Caco-2 (cell line): ENCODE data around the gene HSD3B1. TPM values are rescaled to one million over a fixed set of nuclear protein-coding genes. Genes with fewer than 3 reads are reported as not detected.

Experiments
- BruUV-seq: library from RNA; stranded (reverse); fragments of 400-500 nt; replicated peaks from 2 replicates; lab custom pipeline; 2021; lab: Mats Ljungman, UMichigan
- CTCF ChIA-PET: fragments of 300-600 bp; sonication (Branson Sonifier 250); formaldehyde crosslinking; loops from one replicate; lab custom pipeline; 2022; ENCODE audit warnings: antibody characterized with exemption; lab: Charles Lee
- POLR2A ChIA-PET: fragments of 300-600 bp; sonication (Branson Sonifier 250); formaldehyde crosslinking; loops from one replicate; lab custom pipeline; 2022; ENCODE audit warnings: antibody characterized with exemption; lab: Charles Lee
- DNase-seq, 2 experiments: peaks; one replicate each; pipeline versions ENCODE4 v3.0.0 to v3.0.0-alpha.2; 2020 to 2022
- H3K27me3 ChIP-seq: replicated peaks from 2 replicates; pipeline ENCODE4 v1.6.0; 2011; ENCODE audit warnings: low read length; ENCODE audit not compliant: control insufficient read depth, insufficient read depth
- H3K36me3 ChIP-seq: 2 replicates; pipeline ENCODE4 v1.5.1; 2011; ENCODE audit warnings: low read length; ENCODE audit not compliant: control insufficient read depth, insufficient read depth
- H3K4me1 ChIP-seq: fragments of 250-450 bp; sonication (Bioruptor Pico); 2 replicates; pipeline ENCODE4 v1.5.1; 2020; ENCODE audit warnings: mild to moderate bottlenecking
- H3K4me3 ChIP-seq: 2 replicates; pipeline ENCODE4 v1.5.1; 2011; ENCODE audit warnings: low read depth, mild to moderate bottlenecking, control low read depth, low read length
- H3K9me3 ChIP-seq: fragments of 250-450 bp; sonication (Bioruptor Pico); 2 replicates; pipeline ENCODE4 v1.5.1; 2020; ENCODE audit warnings: mild to moderate bottlenecking, moderate library complexity
- H3K27ac Mint-ChIP-seq: one replicate; pipeline ENCODE4 v1.8.0; 2022; ENCODE audit warnings: mixed read lengths; ENCODE audit not compliant: unreplicated experiment
- H3K27me3 Mint-ChIP-seq: one replicate; pipeline ENCODE4 v1.8.0; 2022; ENCODE audit warnings: mixed read lengths; ENCODE audit not compliant: insufficient read depth, unreplicated experiment
- H3K36me3 Mint-ChIP-seq: one replicate; pipeline ENCODE4 v1.8.0; 2022; ENCODE audit warnings: mild to moderate bottlenecking, mixed read lengths; ENCODE audit not compliant: insufficient read depth, unreplicated experiment
- H3K4me1 Mint-ChIP-seq: one replicate; pipeline ENCODE4 v1.8.0; 2022; ENCODE audit warnings: low read depth, mixed read lengths; ENCODE audit not compliant: unreplicated experiment
- H3K4me3 Mint-ChIP-seq: one replicate; pipeline ENCODE4 v1.8.0; 2022; ENCODE audit warnings: mild to moderate bottlenecking, moderate library complexity, mixed read lengths; ENCODE audit not compliant: unreplicated experiment
- H3K9me3 Mint-ChIP-seq: one replicate; pipeline ENCODE4 v1.8.0; 2022; ENCODE audit warnings: mixed read lengths; ENCODE audit not compliant: unreplicated experiment
- intact Hi-C: fragments of 100-400 bp; cut with micrococcal nuclease; formaldehyde crosslinking; loops from one replicate; pipeline ENCODE4 v1.10.0; 2022; ENCODE audit not compliant: unreplicated experiment
- total RNA-seq: library from RNA; stranded (reverse); gene quantifications from 2 replicates; pipeline ENCODE4 v1.2.3, GENCODE V29; 2022
- TF ChIP-seq, protein P1 (sequence below), 2 experiments: fragments of 200-600 bp in 1 of 2; IDR thresholded peaks; 1 replicate in 1 of 2; 2 replicates in 1 of 2; pipeline versions ENCODE4 v1.5.1 to v1.8.0; 2011 to 2022; ENCODE audit warnings: antibody characterized with exemption in 1 of 2, control low read depth in 1 of 2, inconsistent platforms in 1 of 2, low read depth in 1 of 2, low read length in 1 of 2, mild to moderate bottlenecking in 1 of 2, moderate library complexity in 1 of 2; ENCODE audit not compliant: insufficient read depth in 1 of 2, severe bottlenecking in 1 of 2, unreplicated experiment in 1 of 2

The HSD3B1 gene
- total RNA-seq, 1 experiment from 2014 or later, result 38.0 TPM

DNA sequence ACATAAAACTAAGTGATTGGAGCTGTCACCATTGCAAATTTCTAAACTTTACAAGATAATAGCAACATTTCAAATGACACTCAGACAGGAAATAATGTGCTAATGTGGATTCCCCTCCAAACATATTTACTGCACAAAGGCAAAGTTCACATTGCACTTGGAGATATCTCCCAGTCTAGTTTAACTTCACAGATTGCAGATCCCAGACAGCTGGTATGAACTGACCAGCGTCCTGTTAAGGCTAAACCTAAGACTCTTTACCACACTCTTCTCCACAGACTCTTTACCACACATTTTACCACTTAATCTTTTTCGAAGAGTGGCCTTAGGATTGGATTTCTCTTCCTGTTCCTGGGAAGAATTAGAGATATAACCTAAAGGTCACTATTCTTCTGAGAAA lies 40.6 kb upstream of the HSD3B1 start:
- H3K27me3 ChIP-seq, result no peaks in the 10 kb centered on the region
- peaks cover 15% of the 10 kb centered on the region for H3K4me1 ChIP-seq
- H3K36me3 Mint-ChIP-seq, result no peaks in the 10 kb centered on the region
- no peak overlapping the region for H3K27ac Mint-ChIP-seq
- no peak for DNase-seq
- TF ChIP-seq, protein P1, sequence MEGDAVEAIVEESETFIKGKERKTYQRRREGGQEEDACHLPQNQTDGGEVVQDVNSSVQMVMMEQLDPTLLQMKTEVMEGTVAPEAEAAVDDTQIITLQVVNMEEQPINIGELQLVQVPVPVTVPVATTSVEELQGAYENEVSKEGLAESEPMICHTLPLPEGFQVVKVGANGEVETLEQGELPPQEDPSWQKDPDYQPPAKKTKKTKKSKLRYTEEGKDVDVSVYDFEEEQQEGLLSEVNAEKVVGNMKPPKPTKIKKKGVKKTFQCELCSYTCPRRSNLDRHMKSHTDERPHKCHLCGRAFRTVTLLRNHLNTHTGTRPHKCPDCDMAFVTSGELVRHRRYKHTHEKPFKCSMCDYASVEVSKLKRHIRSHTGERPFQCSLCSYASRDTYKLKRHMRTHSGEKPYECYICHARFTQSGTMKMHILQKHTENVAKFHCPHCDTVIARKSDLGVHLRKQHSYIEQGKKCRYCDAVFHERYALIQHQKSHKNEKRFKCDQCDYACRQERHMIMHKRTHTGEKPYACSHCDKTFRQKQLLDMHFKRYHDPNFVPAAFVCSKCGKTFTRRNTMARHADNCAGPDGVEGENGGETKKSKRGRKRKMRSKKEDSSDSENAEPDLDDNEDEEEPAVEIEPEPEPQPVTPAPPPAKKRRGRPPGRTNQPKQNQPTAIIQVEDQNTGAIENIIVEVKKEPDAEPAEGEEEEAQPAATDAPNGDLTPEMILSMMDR (IDR thresholded peaks at IDR 0.05; ENCODE audit: insufficient read depth in 1 of 2, low read depth in 1 of 2, low read length in 1 of 2, severe bottlenecking in 1 of 2, unreplicated experiment in 1 of 2), result no peak
- intact Hi-C loops, result no loop called here
- H3K9me3 Mint-ChIP-seq, result no peaks in the 10 kb centered on the region
- no TSS peak for BruUV-seq
- H3K4me1 Mint-ChIP-seq, result peaks cover 17% of the 10 kb centered on the region
- H3K9me3 ChIP-seq, result no peaks in the 10 kb centered on the region
- CTCF ChIA-PET, result no interaction called here
- H3K36me3 ChIP-seq, result no peaks in the 10 kb centered on the region
- POLR2A ChIA-PET, result no interaction called here
- H3K4me3 Mint-ChIP-seq, result no peak overlapping the region
- no peak overlapping the region for H3K4me3 ChIP-seq
- H3K27me3 Mint-ChIP-seq, result no peaks in the 10 kb centered on the region

DNA sequence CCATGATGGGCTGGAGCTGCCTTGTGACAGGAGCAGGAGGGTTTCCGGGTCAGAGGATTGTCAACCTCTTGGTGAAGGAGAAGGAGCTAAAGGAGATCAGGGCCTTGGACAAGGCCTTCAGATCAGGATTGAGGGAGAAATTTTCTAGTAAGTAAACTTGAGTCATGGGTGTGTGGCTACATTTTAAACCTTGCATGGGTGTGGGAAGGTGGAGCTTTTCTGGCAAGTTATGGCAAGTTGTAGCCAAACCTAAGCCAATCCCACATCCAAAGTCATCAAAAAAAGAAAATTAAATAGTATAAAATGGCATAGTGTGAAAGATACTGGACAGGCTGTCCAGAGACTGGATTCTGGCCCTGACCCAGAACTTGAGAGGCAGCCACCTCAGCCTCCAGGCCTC lies 39.8 kb upstream of the HSD3B1 start:
- Mint-ChIP-seq H3K36me3 (no peaks in the 10 kb centered on the region), H3K9me3 (no peaks in the 10 kb centered on the region), H3K4me3 (no peak overlapping the region), H3K4me1 (peaks cover 17% of the 10 kb centered on the region), H3K27me3 (no peaks in the 10 kb centered on the region), H3K27ac (no peak overlapping the region)
- H3K27me3 ChIP-seq, result no peaks in the 10 kb centered on the region
- POLR2A ChIA-PET, result no interaction called here
- no TSS peak for BruUV-seq
- no peaks in the 10 kb centered on the region for H3K9me3 ChIP-seq
- CTCF ChIA-PET, result no interaction called here
- peaks cover 15% of the 10 kb centered on the region for H3K4me1 ChIP-seq
- H3K4me3 ChIP-seq, result no peak overlapping the region
- intact Hi-C loops, result no loop called here
- H3K36me3 ChIP-seq, result no peaks in the 10 kb centered on the region
- no peak for DNase-seq
- TF ChIP-seq, protein P1 (IDR thresholded peaks at IDR 0.05; ENCODE audit: insufficient read depth in 1 of 2, low read depth in 1 of 2, low read length in 1 of 2, severe bottlenecking in 1 of 2, unreplicated experiment in 1 of 2), result no peak

DNA sequence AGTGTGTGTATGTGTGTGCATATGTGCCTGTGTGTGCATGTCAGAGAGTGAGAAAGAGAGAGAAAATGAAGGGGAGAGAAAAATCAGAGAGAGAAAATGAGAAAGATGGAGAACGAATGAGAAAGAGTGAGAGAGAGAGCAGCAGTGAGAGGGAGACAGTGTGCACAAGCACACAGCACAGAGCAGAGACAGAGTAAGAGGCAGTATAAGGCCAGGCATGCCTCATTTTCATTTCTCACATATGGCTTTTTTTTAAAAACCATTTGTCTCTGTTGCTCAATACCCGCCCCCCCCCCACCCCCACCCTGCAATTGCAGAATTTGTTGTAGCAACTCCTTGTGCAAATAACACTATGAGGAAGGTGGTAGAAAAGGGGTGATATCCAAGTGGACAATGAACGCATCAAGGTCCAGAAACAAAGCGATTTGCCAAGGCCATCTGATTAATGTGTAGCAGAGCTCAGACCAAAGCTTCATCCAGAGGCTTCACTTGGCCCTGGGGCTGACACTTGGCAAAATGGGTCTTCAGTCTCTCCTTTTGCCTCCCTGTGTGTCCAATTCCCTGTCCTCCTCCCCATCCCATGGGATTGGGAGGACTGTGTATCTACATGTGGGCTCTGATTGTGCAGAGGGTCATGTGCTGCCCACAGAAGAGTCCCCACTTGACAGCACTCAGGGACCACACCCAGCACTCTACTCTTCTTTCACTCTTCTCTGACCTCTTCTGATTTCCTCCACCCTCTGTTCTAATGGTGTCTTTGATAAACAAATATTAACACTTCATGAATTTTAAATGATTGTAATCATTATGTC lies 38.9 kb upstream of the HSD3B1 start:
- H3K4me1 Mint-ChIP-seq, result peaks cover 17% of the 10 kb centered on the region
- TF ChIP-seq, protein P1 (IDR thresholded peaks at IDR 0.05; ENCODE audit: insufficient read depth in 1 of 2, low read depth in 1 of 2, low read length in 1 of 2, severe bottlenecking in 1 of 2, unreplicated experiment in 1 of 2), result no peak
- no peaks in the 10 kb centered on the region for H3K36me3 Mint-ChIP-seq
- H3K27me3 ChIP-seq, result no peaks in the 10 kb centered on the region
- BruUV-seq, result no TSS peak
- peaks cover 15% of the 10 kb centered on the region for H3K4me1 ChIP-seq
- intact Hi-C loops, result no loop called here
- no peaks in the 10 kb centered on the region for H3K27me3 Mint-ChIP-seq
- DNase-seq, result no peak
- no peaks in the 10 kb centered on the region for H3K9me3 ChIP-seq
- no peaks in the 10 kb centered on the region for H3K9me3 Mint-ChIP-seq
- no peaks in the 10 kb centered on the region for H3K36me3 ChIP-seq
- no peak overlapping the region for H3K27ac Mint-ChIP-seq
- CTCF ChIA-PET, result interaction anchor here (0.6 kb wide), 1 partner anchor 26 kb away, joined by 7 read pairs; no protein-coding TSS in a partner anchor
- POLR2A ChIA-PET, result no interaction called here
- no peak overlapping the region for H3K4me3 ChIP-seq
- no peak overlapping the region for H3K4me3 Mint-ChIP-seq
